COR-L47 (cell line): ENCODE data around the gene CEP44.
"Not testable (repeated sequence)": the region's sequence is repeated elsewhere in the genome, so short reads cannot be mapped to it uniquely, and the experiment has no call there.

Experiments
- DNase-seq: peaks from one replicate; lab custom pipeline; 2025; lab: John Stamatoyannopoulos, UW

Gene CEP44

DNA sequence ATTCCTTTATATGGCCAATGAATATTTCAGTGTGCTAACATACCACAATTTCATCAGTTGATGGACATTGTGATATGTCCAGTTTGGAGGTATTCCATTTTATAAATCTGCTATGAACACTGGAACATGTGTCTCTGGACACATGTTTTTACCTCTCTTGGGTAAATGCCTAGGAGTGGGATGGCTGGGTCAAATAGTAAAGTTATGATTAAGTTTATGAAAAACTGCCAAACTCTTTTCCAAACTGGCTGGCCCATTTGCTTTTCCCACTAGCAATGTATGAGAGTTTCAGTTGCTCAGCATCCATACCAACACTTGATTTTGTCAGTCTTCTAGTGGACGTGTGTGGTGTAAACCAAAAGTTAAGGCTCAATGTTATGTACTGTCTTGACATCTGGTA lies 40.5 kb downstream of the CEP44 start:
- DNase-seq = no peak

DNA sequence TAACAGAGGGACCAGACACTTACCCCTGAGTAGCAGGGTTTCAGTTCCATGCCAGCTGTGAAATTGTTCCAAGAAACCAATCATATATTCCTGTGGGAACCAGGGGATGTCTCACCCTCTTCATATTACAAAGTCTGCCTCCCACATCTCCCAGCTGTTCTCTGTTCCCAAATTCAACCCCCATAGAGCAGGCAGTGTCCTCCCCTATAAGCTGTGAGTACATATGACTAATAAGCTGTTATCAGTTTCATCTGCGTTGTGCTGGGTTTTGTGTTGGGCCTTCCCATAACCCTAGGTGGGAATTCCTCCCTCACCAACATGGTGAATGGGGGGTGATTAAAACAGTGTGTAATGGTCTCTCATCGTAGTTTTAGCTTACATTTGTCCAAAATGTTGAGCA lies 41.0 kb downstream of the CEP44 start:
- DNase-seq = no peak

DNA sequence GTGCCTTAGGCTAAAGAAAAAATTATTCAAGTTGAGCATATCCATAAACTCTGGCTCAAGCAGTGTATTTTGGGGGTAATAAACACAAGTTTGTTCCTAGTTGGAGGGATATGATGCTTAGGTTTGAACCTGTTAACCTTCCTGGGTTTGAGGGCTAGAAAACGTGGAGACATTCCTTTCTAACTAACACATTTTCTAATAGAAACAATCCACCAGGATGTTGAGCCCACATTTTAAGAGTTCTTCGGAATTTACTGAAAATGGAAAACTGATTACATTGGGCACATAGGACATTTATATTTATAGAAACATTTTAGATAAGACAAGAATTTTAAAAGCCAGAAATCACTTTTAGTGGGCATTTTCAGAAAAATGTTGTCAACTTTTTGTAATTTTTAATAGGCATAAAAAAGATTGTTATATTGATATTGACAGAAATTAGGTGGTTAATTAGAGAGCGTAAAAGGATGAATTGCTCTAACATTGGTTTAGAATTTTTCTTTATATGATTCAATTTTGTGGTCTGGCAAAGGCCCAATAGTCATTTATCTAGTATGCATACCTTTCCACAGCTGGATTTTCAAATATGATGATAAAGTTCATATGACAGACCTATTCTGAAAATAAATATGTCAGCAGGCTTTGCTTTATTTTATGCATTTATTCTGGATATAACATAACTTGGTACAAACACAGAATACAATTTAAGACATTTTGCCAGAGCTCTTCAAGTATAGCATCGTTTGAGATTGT lies 49.2 kb downstream of the CEP44 start:
- DNase-seq = no peak

DNA sequence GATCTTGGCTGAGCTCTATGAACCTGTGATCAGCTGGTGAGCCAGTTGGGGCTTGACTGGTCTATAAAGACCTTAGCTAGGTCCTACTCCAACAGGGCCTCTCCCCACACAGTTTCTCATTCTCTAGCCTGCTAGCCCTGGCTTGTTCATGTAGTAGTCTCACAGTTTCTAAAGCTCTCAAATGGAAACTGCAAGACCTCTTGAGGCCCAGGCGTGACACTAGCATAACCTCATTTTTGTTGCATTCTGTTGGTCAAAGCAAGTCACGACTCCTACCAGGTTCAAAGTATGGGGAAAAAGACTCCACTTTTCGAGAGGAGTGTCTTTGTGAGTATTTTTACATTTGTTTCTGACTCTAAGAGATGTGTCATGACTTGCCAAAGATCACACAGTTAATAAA lies 50.9 kb downstream of the CEP44 start:
- DNase-seq = no peak

DNA sequence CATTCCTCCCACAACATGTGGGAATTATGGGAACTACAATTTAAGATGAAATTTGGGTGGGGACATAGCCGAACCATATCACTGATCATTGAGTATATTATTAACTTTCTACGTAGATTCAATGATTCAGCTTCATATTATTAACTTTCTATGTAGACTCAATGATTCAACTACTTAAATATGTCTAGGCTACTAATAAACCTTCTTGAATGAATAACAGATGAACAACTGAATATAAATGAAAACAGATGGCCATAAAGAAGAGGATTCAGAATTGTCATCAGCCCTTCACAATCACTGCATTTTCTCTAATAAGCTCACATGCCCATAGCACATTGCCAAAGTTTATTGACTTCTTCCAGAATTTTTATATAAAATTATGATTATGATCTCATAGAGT lies 57.0 kb downstream of the CEP44 start:
- no peak for DNase-seq

DNA sequence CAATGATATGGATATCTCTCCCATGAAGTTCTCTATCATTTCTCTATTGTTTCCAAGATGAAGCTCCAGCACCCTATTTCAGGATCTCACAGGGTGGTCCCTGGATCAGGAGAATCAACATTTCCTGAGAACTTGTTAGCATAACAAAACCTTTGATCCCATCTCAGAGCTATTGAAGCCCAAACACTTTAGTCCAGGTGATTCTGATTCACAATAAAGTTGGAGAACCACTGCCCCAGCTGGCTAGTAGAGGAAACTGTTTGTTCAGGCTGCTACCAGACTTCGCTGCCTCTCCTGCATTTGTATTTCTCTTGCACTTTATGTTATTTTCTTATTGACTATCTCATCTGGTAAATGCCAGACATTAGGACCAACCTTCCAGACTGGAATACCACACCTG lies 65.4 kb downstream of the CEP44 start:
- no peak for DNase-seq

DNA sequence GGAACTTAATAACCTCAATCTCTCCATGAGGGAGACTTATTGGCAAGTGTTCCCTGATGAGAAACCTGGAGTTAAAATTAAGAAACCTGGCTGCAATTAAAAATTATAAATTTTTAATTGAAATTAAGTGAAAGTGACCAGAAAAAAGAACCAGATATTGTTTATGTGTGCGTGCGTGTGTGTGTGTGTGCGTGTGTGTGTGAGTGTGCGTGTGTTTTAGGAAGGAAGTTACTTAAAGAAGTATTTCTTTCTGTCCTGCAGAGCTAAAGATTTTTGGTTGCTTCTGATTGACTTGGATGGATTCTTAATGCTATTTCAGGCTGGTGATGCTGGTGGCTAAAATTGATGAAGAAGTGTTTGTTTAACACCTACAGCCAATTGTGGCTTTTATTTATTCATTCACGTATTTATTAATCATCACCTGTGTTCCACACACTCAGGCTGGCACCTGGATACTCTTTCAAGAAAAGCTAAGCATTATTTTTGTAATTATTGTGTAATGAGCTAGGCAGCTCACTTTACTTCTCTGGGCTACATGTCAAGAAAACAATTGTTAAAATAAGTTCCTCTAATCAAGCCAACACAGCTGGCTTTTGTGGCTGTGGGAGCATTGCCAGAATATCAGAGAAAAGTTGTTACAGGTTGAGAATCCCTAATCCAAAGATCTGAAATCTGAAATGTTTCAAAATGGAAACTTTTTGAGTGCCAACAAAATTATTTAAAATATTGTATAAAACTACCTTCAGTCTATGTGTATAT lies 68.5 kb downstream of the CEP44 start:
- DNase-seq = peak; percentile 41

DNA sequence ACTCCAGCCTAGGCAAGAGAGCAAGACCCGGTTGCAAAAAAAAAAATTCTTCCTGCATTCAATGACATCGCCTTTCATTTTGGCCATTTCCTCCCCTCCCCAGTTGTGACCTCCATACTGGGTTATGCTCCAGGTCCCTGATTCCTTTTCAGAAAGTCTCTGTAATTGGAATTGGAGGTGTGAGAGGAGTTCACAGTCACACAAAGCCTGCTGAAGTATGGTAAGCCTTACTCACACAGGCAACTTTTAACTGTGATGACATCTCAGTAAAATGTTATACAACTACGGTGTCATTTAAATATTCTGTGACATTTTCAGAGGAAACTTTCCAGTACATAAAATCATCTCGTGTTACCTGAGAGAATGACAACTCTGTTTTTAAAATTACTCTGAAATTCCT lies 73.6 kb downstream of the CEP44 start:
- no peak for DNase-seq

DNA sequence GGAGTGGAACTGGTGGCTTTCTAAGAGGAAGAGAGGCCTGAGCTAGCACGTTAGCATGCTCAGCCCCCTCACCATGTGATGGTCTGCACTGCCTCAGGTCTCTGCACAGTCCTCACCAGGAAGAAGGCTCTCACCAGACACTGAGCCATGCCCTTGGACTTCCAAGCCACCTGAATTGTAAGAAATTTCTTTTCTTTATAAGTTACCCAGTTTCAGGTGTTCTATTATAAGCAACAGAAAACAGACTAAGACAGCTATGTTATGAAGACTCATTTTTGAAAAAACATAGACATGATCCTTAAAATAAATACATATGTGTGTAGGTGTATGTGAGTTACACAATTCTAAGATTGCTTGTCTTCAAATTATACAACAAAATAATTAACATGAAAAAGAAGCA lies 74.7 kb downstream of the CEP44 start:
- no peak for DNase-seq

DNA sequence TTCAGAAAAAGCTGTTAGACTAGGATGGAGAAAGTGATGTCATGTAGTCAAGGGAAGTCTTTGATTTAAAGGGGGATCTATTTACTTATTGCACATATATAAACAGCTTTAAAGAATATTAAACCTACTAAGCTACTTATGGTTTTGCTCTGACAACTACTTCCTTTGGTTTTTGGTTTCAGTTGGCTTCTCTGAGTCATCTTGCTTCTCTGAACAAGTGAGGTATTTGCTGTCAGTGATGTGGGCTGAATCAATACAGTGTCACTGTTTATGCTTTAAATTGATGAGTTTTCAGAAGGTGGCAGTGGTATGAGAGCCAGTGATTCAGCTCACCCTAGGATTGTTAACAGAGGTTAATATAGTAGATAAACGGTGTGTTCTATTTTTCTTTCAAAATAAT lies 75.1 kb downstream of the CEP44 start:
- DNase-seq = no peak

DNA sequence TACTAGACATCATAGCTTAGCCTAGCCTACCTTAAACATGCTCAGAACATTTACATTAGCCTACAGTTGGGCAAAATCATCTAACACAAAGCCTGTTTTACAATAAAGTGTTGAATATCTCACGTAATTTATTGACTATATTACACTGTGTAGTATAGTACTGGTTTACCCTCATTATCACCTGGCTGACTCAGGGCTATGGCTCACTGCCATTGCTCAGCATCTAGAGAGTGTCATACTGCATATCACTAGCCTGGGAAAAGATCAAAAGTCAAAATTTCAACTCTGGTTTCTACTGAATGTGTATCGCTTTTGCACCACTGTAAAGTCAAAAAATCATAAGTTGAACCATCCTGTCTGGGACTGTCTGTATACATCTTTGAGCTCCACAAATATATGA lies 78.6 kb downstream of the CEP44 start:
- DNase-seq = no peak

DNA sequence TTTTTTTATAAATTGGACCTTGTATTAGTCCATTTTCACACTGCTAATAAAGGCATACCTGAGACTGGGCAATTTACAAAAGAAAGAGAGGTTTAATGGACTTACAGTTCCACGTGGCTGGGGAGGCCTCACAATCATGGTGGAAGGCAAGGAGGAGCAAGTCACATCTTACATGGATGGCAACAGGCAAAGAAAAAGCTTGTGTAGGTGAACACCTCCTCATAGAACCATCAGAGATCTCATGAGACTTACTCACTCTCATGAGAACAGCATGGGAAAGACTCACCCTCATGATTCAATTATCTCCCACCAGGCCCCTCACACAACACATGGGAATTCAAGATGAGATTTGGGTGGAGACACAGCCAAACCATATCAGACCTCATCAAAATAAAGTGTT lies 80.1 kb downstream of the CEP44 start:
- DNase-seq = not testable (repeated sequence)

DNA sequence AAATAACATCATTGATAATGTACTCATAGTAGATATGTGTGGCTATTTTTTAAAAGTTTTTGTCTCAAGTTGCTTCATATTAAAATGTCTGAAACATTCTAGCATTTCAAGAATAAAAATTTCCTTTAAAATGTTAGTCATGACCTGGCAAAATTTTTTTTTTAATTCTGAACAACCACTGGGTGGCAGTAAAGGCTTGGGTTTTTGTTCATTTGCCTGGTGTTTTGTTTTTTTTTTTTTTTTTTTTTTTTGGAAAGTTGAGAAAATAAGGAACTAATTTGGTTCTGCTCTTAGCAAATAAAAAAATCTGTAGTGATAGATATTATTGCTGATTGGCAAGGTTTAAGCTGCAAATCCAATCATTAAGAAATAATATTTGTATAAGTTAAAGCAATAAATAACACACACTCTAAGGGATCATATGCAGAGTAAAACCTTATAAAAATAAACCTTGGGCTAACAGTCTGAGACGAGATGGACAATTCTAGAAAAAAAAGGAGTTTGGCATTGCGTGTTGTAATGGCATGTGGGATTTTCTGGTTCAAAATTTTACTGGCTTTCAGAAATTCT lies 81.4 kb downstream of the CEP44 start:
- DNase-seq = peak; percentile 47

DNA sequence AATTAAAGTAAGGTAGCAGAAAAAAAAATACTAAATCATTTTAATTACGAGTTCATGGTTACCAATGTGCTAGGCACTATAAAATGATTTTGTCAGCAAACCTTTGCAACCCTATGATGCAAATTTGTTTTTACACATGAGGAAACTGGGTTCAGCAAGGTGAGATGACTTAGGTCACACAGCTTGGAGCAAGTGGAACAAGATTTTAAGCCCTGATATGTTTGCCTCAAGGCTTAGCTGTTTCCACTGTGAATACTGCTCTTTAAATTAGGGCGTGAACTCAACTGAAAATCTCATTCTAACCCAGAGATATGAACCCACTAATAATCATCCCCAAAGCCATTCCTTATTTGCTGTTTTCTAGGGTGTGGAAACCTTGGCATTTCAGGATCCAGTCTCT lies 86.3 kb downstream of the CEP44 start:
- DNase-seq = no peak

DNA sequence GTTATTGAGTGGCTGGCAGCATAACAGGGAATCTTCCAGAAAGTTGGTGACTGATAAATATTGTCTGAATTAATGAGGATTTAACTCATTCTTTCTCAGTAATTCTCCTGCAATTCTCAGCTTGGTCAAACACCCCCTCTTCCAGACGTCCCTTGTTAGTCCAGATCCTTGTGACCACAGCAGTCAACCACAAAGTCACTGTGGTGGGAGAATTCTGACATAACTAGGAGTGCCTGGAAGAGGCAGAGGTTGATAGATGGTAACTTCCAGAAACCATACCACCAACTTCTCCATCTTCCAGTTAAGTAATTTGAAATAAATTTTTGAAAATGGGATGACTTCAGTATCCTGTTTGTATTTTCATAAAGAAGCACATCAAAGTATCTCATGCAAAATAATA lies 90.1 kb downstream of the CEP44 start:
- DNase-seq = no peak

DNA sequence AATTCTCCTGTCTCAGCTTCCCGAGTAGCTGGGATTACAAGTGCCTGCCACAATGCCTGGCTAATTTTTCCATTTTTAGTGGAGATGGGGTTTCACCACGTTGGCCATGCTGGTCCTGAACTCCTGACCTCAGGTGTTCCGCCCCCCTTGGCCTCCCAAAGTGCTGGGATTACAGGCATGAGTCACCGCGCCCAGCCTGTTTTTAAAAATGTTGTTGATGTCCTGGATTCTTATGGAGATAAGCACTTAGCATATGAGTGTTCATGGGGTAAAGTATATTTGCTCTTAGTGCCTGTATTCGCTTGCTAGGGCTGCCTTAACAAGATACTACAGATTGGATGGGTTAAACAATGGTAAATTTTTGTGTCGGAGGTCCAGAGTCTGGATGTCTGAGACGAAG lies 91.7 kb downstream of the CEP44 start:
- DNase-seq = no peak

DNA sequence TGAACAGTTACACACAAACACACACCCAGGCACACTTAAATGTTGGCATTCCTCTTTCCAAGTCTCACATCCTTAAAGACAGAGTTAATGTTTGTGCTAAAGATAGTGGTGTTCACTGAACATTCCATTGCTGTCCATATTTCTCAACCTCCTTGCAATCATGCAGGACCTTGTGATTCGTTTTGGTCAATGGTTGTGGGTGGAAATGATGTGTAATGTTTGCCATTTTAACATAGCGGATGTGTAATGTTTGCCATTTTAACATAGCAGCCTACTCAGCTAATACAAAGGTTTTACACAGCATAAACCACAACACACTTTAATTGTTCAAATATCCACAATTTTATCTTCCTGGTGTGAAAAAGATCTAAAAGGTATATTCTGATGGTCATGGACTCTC lies 93.9 kb downstream of the CEP44 start:
- no peak for DNase-seq

DNA sequence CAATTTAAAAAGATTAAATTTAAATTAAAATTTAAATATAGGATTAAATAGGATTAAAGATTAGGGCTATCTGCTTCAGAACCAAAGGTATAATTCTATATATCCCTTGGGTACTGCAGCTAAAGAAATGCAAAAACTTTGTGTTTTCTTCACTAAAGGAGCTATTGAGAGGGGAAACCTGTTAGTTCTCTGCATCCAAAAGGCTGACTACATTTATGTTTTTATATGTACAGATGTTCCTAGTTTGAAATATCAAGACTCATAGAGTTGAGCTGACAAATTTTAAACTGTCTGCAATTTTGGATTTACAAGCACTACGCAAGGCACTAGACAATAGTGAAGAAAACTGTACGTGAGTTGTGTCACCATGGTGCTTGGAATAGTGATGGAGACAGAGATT lies 95.2 kb downstream of the CEP44 start:
- DNase-seq = no peak

DNA sequence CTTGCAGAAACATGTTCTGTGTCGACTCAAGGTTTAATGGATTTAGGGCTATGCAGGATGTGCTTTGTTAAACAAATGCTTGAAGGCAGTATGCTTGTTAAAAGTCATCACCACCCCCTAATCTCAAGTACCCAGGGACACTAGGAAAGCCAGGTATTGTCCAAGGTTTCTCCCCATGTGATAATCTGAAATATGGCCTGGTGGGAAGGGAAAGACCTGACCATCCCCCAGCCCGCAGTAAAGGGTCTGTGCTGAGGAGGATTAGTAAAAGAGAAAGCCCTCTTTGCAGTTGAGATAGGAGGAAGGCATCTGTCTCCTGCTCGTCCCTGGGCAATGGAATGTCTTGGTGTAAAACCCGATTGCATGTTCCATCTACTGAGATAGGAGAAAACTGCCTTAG lies 96.5 kb downstream of the CEP44 start:
- DNase-seq = not testable (repeated sequence)

DNA sequence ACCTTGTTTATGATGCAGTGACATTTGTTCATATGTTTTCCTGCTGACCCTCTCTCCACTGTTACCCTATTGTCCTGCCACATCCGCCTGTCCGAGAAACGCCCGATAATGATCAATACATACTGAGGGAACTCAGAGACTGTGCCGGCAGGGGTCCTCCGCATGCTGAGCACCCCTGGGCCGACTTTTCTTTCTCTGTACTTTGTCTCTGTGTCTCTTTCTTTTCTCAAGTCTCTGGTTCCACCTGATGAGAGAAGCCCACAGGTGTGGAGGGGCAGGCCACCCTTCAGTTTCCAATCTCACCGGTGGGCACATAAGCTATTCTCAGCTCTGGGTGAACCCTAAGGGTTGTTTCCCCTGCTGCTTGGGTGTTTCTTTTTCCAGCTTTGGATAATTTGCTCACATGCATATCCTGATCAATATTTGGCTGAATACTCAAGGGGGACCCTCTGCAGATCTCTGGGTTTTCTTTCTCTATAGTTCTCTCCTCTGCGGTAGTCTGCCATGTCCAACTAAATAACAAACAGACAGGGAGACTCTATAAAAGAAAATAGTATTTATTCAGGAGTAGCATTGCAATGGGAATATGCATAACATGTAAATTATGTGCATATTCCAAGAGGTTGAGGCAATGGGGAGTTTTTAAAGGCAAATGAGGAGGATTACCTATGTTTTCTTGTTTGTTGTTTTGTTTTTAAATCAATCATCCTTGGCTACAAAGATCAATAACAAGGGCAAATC lies 97.2 kb downstream of the CEP44 start:
- no peak for DNase-seq

DNA sequence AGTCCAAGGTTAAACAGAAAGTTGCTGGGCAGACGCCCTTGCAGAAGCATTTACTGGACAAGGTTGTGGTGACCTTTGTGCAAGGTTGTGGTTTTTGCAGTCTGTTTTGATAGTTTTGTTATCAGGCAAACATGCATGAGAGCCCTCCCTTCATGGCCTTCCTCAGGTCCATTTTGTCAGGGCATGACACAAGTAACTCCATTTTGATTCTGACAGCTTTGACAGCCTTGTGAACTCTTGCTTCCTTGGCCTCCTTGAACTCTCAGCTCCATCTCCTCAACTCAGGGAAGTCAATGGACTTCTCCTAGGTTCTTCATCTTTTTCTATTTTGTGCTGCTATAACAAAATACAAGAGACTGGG lies 97.7 kb downstream of the CEP44 start:
- DNase-seq = no peak
